ENCODE results near the gene PABPC3.

DNA sequence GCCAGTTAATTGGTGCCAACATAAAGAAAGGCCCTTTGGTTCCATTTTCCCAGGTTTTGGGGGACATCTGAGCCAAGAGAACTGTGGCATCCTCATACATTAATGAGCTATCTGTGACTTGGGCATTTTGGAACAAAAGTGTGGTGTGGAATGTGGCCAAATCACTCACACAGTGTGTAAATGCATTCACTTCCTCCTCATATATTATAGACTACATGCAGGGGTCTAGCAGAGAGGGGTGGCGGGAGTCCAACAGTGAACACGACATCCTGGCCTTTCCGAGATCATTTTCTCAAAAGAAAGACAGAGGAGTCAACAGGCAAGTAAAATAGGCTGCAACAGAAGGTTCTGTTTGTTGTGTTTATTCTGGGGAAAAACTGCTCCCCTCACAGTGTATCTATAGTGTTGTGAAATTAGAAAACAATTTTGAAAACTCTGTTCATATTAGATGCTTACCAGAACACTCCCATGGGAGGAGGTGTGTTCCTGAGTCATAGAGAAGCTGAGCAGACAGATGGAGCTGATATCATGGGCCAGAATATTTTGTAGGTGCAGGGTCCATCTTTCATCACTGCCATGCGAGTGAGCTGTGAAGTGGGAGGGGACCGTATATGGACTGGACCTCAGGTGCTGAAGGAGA, 36.9 kb downstream of the PABPC3 start:
- TF ChIP-seq, protein P1, sequence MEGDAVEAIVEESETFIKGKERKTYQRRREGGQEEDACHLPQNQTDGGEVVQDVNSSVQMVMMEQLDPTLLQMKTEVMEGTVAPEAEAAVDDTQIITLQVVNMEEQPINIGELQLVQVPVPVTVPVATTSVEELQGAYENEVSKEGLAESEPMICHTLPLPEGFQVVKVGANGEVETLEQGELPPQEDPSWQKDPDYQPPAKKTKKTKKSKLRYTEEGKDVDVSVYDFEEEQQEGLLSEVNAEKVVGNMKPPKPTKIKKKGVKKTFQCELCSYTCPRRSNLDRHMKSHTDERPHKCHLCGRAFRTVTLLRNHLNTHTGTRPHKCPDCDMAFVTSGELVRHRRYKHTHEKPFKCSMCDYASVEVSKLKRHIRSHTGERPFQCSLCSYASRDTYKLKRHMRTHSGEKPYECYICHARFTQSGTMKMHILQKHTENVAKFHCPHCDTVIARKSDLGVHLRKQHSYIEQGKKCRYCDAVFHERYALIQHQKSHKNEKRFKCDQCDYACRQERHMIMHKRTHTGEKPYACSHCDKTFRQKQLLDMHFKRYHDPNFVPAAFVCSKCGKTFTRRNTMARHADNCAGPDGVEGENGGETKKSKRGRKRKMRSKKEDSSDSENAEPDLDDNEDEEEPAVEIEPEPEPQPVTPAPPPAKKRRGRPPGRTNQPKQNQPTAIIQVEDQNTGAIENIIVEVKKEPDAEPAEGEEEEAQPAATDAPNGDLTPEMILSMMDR (IDR thresholded peaks at IDR 0.05; ENCODE audit: insufficient read depth, low read depth, low read length), result no peak
- TF ChIP-seq EZH2 (IDR thresholded peaks at IDR 0.05; ENCODE audit: insufficient read depth, low read length), result no peak

All from astrocyte (in vitro differentiated cells and primary cell).